GM21717 (cell line): ENCODE results near the gene ZNF581.

Source experiments
- ATAC-seq: cut with Tn5 transposase; IDR thresholded peaks from one replicate; pipeline ENCODE4 v1.9.1; 2021; ENCODE audit warnings: mild to moderate bottlenecking, moderate library complexity; ENCODE audit not compliant: unreplicated experiment

ZNF581 gene, protein sequence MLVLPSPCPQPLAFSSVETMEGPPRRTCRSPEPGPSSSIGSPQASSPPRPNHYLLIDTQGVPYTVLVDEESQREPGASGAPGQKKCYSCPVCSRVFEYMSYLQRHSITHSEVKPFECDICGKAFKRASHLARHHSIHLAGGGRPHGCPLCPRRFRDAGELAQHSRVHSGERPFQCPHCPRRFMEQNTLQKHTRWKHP

DNA sequence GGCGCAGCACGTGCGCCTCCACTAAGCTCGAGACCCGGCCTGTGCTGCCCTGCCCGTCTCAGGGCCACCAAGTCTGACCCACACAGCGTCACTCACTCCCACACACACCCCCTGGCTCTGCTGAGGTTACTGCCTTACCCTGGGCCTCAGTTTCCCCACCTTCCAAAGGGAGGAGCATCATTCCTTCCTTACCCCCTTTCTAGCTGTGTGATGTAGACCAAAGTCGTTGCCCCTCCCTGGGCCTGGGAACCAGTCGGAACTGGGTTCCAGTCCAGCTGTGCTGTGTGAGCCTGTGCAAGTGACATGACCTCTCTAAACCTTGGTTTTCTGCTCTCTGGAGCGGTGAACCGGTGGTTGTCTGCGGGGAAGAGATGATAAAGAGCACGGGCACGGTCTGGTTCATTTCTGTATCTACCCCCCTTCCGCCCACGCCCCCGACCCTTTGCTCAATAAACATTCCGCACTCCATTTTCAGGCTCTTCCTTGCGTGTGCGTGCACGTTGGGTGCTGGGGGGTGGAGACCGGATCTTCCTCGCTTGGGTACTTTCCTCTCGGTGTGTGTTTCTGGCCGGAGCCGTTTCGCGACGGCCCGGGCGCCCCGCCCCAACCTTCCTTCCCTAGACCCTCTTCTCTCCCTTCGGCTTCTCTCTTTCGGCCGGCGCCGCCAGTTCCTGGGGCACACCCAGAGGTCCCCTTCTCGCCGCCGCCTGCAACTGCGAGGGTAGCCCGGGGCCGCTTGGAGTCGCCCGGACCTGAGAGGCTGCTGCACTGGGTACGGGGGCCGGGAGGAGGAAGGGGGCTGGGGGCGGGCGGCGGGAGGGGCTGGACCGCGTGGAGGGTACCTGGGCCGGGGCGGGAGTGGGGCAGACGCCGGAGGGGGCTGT, at the start of gene ZNF581:
TSS of gene ZNF581 (plus strand) at position 647 of the 884 bp plus-strand sequence. CDS start 923 bp downstream, outside the sequence.
- ATAC-seq, result peak; percentile 22

GRCh38 chr19:55594996-55595545, 48.4 kb upstream of the ZNF581 start:
- ATAC-seq, result no peak

DNA sequence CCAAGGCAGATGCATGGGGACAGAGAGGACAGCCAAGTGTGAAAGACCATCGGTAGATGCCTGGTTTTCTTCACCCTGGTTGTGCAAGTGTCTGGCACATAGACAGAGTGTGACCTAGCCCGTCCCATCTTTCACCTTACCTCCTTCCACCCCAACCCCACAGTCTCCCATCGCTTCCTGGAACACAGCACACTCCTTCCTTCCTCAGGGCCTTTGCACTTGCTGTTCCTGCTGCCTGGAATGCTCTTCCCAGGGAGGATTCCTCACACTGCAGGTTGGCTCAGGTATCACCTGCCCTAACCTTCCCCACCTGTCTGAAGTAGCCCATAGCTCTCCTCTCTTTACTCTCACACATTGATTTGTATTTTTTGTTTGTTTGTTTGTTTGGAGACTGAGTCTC, 47.1 kb upstream of the ZNF581 start:
- ATAC-seq, result no peak

DNA sequence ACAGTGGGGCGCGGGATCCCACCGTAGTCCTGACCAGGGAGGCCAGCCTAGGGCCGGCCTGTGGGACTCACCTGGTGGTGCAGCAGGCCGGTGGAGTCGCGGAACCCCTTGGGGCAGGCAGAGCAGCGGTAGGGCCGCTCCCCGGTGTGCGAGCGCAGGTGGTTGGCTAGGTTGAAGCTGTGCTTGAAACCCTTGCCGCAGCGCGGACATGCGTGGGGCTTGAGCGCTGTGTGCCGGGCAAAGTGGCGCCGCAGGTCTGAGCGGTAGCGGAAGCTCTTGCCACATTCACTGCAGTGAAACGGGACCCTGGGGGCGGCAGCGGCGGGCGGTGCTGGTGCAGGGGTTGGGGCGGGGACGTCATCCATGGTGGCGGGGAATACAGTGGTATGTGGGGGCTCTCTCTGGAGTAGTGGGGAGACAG, 45.9 kb upstream of the ZNF581 start:
- ATAC-seq, result no peak

GRCh38 chr19:55598034-55598433, 45.4 kb upstream of the ZNF581 start:
- no peak for ATAC-seq

DNA sequence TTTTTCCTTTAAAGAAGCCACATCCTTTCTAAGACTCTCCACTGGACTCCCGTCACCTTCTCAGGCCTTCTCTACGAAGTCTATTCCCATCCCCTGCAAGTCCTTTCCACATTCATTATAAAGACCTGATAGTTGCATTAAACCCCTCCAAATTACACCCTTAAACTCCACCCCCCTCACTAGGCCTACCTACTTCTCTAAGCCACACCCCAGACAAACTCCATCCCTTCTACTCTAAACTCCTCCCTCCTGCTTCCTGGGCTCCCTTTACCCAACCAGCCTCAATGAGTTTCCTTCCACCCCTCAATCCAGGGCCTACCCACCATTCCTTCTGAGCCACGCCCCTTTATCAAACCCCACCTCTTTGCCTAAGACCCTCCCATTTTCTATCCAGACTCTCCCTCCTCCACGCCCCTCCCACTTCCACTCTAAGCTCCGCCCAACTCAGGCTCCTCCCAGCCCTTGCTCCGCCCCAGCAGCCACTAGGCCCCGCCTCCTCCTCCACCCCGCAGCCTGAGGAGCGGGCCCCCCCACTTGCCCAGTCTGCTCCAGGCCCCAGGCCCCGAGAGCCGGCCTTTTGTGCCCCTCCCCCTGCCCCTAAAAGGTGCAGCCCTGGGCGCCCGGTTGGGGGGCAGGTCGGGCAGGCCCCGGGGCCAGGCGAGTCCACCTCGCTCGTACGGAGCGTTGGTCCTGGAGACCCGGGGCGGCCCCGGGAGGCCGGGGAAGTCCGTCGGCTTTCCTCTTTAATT, 44.6 kb upstream of the ZNF581 start:
- ATAC-seq, result peak; percentile 40

DNA sequence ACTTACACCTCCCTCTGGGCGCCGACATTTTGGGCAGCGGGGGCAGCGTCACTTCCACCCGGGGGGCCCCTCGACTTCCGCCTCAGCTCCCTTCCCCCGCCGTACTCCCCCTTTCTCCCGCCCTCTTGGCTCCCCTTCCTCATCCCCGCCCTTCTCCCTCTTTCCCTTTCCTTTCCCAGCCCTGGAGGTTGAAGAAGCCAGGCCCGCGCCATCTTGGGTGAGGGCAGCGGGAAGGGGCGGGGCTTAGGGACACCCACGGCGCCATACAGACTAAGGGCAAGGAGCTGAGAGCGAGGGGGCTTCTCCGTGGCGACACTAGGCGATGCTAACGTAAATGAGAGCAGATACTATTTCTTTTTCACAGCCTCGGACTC, 44.0 kb upstream of the ZNF581 start, which contains the start of gene FIZ1:
TSS of gene FIZ1 (minus strand) at position 50 of the 374 bp plus-strand sequence. CDS start 1,652 bp downstream, outside the sequence.
- peak; percentile 41 for ATAC-seq

- peak; percentile 31 for ATAC-seq
Observed at GRCh38 chr19:55599842-55600661, 43.4 kb upstream of the ZNF581 start, which contains the start of gene ZNF524. Gene ZNF524, plus strand, starts transcription at chr19:55600288. Its CDS starts 1,825 bp downstream, at chr19:55602113.

DNA sequence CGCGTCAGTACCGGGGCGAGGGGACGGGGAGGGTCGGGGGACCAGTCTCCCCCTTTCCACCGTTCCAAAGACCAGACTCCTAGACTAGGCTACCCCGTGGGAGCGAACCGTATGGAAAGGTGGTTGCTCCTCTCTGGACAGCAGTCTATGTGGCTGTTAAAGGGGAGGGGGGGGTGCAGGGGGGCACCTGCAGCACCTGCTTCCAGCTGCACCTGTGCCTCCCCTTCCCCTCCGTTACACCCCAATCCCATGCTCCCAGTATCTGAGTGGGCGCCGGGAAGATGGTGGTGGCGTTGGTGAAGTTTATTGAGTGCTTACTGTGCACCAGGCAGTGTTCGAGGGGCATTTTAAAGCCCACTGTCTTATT, 42.8 kb upstream of the ZNF581 start:
- ATAC-seq, result no peak

DNA sequence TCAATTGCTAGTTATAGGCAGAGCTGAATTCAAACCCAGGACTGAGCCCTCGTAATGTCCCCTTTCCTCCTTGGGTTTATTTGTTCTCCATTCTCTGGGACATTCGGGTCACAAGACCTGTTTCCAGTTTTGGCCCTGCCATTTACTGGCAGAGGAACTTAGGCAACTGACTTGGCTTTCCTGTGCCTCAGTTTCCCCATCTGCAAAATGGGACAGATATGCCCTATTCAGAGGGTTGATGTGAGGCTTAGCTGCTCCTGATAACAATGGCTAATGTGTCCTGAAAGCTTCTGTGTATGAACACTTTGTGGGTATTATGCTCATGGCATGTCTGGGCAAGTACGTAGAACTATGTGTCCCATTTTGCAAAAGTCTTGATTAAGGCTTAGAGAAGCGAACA, 42.4 kb upstream of the ZNF581 start:
- no peak for ATAC-seq

- ATAC-seq, result no peak
Observed at GRCh38 chr19:55602104-55603001, 41.1 kb upstream of the ZNF581 start.

DNA sequence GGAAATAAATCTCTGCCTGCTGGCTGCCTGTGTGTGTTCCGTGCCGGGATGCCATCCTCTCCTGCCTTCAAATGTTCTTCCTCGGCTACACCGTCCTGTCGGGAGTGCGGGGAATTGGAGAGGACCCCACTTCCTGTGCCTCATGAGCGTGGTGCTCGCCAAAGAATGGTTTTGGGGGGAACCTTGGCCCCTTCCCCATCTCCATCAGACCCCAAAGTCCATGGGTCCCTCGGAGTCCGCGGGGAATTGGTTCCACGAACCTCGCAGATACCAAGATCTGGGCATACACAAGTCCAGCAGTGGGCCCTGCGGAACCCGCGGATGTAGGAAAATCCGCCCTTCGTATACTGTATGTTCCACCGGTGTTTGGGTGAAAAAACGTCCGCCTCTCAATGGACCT, 40.3 kb upstream of the ZNF581 start:
- no peak for ATAC-seq

DNA sequence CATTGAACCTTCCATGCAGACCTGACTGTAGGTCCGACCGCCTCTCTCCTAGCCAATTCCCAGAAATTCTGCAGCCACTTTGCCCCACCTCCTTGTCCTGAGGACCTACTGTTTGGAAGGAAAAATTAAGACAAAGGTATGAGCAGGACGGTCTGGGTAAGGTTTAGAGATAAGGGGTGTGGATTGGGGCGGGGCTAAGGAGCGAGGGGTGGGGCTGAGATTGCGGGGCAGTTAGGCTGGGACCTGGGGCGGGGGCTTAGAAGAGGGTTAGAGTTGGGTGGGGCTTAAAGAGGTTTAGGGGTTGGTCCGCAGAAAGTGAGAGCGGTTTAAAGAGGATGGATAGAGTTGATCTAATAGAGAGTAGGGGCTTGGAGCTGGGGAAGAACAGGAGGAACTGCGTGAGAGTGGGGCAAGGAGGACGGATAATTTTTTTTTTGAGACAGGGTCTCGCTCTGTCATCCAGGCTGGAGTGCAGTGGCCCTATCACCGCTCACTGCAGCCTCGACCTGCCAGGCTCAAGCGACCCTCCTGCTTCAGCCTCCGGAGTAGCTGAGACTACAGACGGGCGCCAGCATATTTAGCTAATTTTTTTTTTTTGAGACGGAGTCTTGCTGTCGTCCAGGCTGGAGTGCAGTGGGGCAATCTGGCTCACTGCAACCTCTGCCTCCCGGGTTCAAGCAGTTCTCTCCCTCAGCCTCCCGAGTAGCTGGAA, 39.7 kb upstream of the ZNF581 start:
- no peak for ATAC-seq

- peak; percentile 53 for ATAC-seq
Observed at GRCh38 chr19:55605207-55605636, 38.2 kb upstream of the ZNF581 start.

- peak; percentile 26 for ATAC-seq
Observed at GRCh38 chr19:55605637-55606470, 37.6 kb upstream of the ZNF581 start, which contains the start of gene ZNF865. Gene ZNF865, plus strand, starts transcription at chr19:55605647. Its CDS starts 7,972 bp downstream, at chr19:55613619.

DNA sequence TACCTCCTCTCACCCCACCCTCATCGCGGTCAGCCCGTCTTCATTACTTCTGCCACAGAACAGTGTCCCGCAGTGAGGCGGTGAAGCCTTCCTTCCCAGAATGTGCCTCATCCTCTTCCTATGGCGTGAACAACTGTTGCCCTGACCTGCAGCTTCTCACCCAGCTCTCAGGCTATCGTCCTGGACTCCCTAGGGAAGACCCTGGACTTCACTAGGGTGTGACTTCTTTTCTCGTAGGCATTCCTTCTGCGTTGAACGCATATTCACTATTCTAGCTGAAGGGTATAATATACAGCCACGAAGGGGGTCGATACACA, 37.0 kb upstream of the ZNF581 start:
- ATAC-seq, result no peak

GRCh38 chr19:55606817-55607216, 36.6 kb upstream of the ZNF581 start:
- no peak for ATAC-seq

- ATAC-seq, result no peak
Observed at GRCh38 chr19:55609326-55609725, 34.1 kb upstream of the ZNF581 start.
